ENCODE measurements around the gene GSTM3.

DNA sequence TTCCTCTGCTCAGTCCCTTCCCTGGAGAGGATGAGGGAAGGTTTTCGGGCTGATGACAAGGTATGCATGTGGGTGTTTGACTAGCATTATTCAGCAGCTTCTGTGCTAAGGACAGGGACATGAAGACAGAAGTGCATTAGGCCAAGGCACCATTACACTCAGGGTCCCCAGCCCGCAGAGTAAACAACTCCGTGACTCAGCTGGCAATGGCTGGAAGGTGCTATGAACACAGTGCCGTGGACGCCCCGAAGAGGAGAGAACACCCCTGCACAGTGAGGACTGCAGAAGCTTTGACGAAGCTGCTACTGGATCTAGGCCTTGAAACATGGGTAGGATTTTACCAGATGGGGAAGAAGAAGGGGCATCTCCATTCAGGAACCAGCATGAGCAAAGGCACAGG lies 36.6 kb upstream of the GSTM3 start:
- no peak for TF ChIP-seq EZH2phosphoT487 (IDR thresholded peaks at IDR 0.05; ENCODE audit: insufficient read depth, low read depth)
- no peak for TF ChIP-seq EZH2 (IDR thresholded peaks at IDR 0.05; ENCODE audit: insufficient read depth, poor library complexity, severe bottlenecking)
